SH-SY5Y (cell line): ENCODE measurements around the gene WRAP73.

Experiments
- GATA2 ChIP-seq: IDR thresholded peaks from 2 replicates; pipeline ENCODE4 v1.6.1; 2011; ENCODE audit warnings: mild to moderate bottlenecking, low read depth, low read length
- GATA3 ChIP-seq: IDR thresholded peaks from 2 replicates; pipeline ENCODE4 v1.6.1; 2011; ENCODE audit warnings: low read depth, mild to moderate bottlenecking, low read length, moderate library complexity

GRCh38 chr1:3663999-3664699 lies 14.2 kb upstream of the WRAP73 start:
- TF ChIP-seq GATA2, result no peak
- no peak for TF ChIP-seq GATA3
